ENCODE data around the gene UGT1A9. TPM values are rescaled to one million over a fixed set of nuclear protein-coding genes. Genes with fewer than 3 reads are reported as not detected.

Gene UGT1A9
- total and polyA plus RNA-seq, 2 of the 4 experiments (the other 2 are of a cell fraction): not detected

- ChIA-PET CTCF (no interaction called here), POLR2A (ENCODE audit: unreplicated experiment) (no interaction called here)
- intact Hi-C loops (cut with micrococcal nuclease) (no loop called here), in situ Hi-C loops (cut with MboI; ENCODE audit: low sequenced_read_pairs) (no loop called here), dilution Hi-C loops (cut with HindIII; ENCODE audit: low sequenced_read_pairs, unreplicated experiment) (no loop called here)
- Histone ChIP-seq H3K4ac (ENCODE audit: low read depth, low read length) (no peak overlapping the region), H2AFZ (replicated peaks; ENCODE audit: low read length, poor library complexity) (no peak overlapping the region), H4K5ac (ENCODE audit: low read depth, low read length) (no peak overlapping the region), H2AK5ac (ENCODE audit: low read depth, low read length) (no peak overlapping the region), H3K79me1 (ENCODE audit: low read depth in 1 of 2, low read length in 2 of 2) (no peaks in the 10 kb centered on the region), H2BK120ac (ENCODE audit: low read depth, low read length) (no peak overlapping the region), H3K4me1 (ENCODE audit: control insufficient read depth, insufficient read depth, low read length) (no peaks in the 10 kb centered on the region), H3K27ac (ENCODE audit: insufficient read depth, low read length) (no peak overlapping the region), H3K23ac (ENCODE audit: low read depth, low read length) (no peak overlapping the region), H3K27me3 (ENCODE audit: control insufficient read depth, insufficient read depth, low read length) (peaks cover 15% of the 10 kb centered on the region), H3K4me2 (ENCODE audit: low read depth, low read length) (no peak overlapping the region), H3K14ac (replicated peaks; ENCODE audit: low read depth, low read length) (no peak overlapping the region), H2BK15ac (ENCODE audit: low read depth, low read length) (no peak overlapping the region), H2AK9ac (replicated peaks; ENCODE audit: low read depth, low read length, poor library complexity) (peak overlapping the region; percentile 49), H3K9me3 (ENCODE audit: control insufficient read depth, insufficient read depth, low read length) (no peaks in the 10 kb centered on the region), H2BK20ac (ENCODE audit: low read depth, low read length) (no peak overlapping the region), H2BK5ac (ENCODE audit: low read depth, low read length, poor library complexity, severe bottlenecking) (no peak overlapping the region), H3K18ac (ENCODE audit: low read depth, low read length) (no peak overlapping the region), H3K9ac (ENCODE audit: low read depth, low read length) (no peak overlapping the region), H4K8ac (ENCODE audit: low read depth in 2 of 2, low read length in 2 of 2) (no peak overlapping the region), H3K9me1 (ENCODE audit: insufficient read depth, low read length) (no peaks in the 10 kb centered on the region), H3K36me3 (ENCODE audit: control insufficient read depth, insufficient read depth, low read length) (no peaks in the 10 kb centered on the region), H4K20me1 (ENCODE audit: insufficient read depth, low read length) (no peaks in the 10 kb centered on the region), H3K4me3 (ENCODE audit: insufficient read depth, low read depth, low read length) (no peak overlapping the region), H4K91ac (ENCODE audit: insufficient read depth, low read depth, low read length) (no peak overlapping the region), H3K56ac (ENCODE audit: extremely low read depth, insufficient read depth, low read length) (no peak overlapping the region)
- BruUV-seq (replicated peaks): no TSS peak
- no CpG with 5 or more reads among the region's 3 CpGs for WGBS, 2 experiments (ENCODE audit: extremely low coverage in 2 of 2, insufficient read length in 1 of 2)
- DNase-seq (no peak), ATAC-seq (ENCODE audit: low read depth) (no peak)
- TF ChIP-seq RAD21 (IDR thresholded peaks at IDR 0.05; ENCODE audit: low read length) (no peak), RFX5 (IDR thresholded peaks at IDR 0.05; ENCODE audit: low read depth, low read length) (no peak), MXI1 (IDR thresholded peaks at IDR 0.05; ENCODE audit: borderline replicate concordance, low read depth, low read length) (no peak), CTCF (conservative IDR thresholded peaks at IDR 0.05; ENCODE audit: low read depth, low read length) (no peak), FOS (IDR thresholded peaks at IDR 0.05; ENCODE audit: low read depth, low read length) (no peak), BHLHE40 (IDR thresholded peaks at IDR 0.05; ENCODE audit: low read depth, low read length) (no peak), POLR2A (IDR thresholded peaks at IDR 0.05; ENCODE audit: low read depth, low read length) (no peak), RCOR1 (IDR thresholded peaks at IDR 0.05; ENCODE audit: insufficient replicate concordance, low read length) (no peak), MAFK (IDR thresholded peaks at IDR 0.05; ENCODE audit: low read depth, low read length) (no peak), CHD1 (IDR thresholded peaks at IDR 0.05; ENCODE audit: low read depth, low read length) (no peak), CEBPB (IDR thresholded peaks at IDR 0.05; ENCODE audit: low read depth, low read length) (no peak), ELK1 (IDR thresholded peaks at IDR 0.05; ENCODE audit: borderline replicate concordance, low read depth, low read length) (no peak), MAZ (IDR thresholded peaks at IDR 0.05; ENCODE audit: borderline replicate concordance, low read depth, low read length) (no peak), SMC3 (IDR thresholded peaks at IDR 0.05; ENCODE audit: low read depth, low read length) (no peak), NFE2L2 (IDR thresholded peaks at IDR 0.05; ENCODE audit: low read depth, low read length) (no peak), USF2 (IDR thresholded peaks at IDR 0.05; ENCODE audit: low read depth, low read length) (no peak)
Measured at GRCh38 chr2:233813236-233814055, 141.7 kb downstream of the UGT1A9 start.
